Effector CD8-positive, alpha-beta T cell (primary cell): ENCODE measurements around the gene TP53AIP1.

Experiments
- DNase-seq: peaks from one replicate; lab custom pipeline; 2025; lab: John Stamatoyannopoulos, UW

The TP53AIP1 gene

GRCh38 chr11:128906185-128907050 lies 36.3 kb downstream of the TP53AIP1 start:
- no peak for DNase-seq

GRCh38 chr11:128905345-128906184 lies 37.1 kb downstream of the TP53AIP1 start:
- DNase-seq, result peak; percentile 16

GRCh38 chr11:128904656-128905344 lies 37.9 kb downstream of the TP53AIP1 start:
- DNase-seq, result no peak

GRCh38 chr11:128904303-128904655 lies 38.4 kb downstream of the TP53AIP1 start:
- DNase-seq, result no peak

GRCh38 chr11:128903248-128904061 lies 39.2 kb downstream of the TP53AIP1 start:
- no peak for DNase-seq

- DNase-seq, result no peak
Measured at GRCh38 chr11:128902515-128903066, 40.1 kb downstream of the TP53AIP1 start.

- DNase-seq, result no peak
Measured at GRCh38 chr11:128901653-128902514, 40.8 kb downstream of the TP53AIP1 start.

- DNase-seq, result no peak
Measured at GRCh38 chr11:128900468-128900867, 42.2 kb downstream of the TP53AIP1 start.

- no peak for DNase-seq
Measured at GRCh38 chr11:128898580-128899344, 43.9 kb downstream of the TP53AIP1 start.

GRCh38 chr11:128897826-128898225 lies 44.8 kb downstream of the TP53AIP1 start:
- DNase-seq, result no peak

GRCh38 chr11:128896356-128896755 lies 46.3 kb downstream of the TP53AIP1 start:
- DNase-seq, result no peak

GRCh38 chr11:128895526-128895925 lies 47.1 kb downstream of the TP53AIP1 start:
- DNase-seq, result no peak

GRCh38 chr11:128894685-128895084 lies 48.0 kb downstream of the TP53AIP1 start:
- no peak for DNase-seq

- no peak for DNase-seq
Measured at GRCh38 chr11:128894286-128894681, 48.4 kb downstream of the TP53AIP1 start.

GRCh38 chr11:128893578-128894285 lies 48.9 kb downstream of the TP53AIP1 start:
- no peak for DNase-seq

GRCh38 chr11:128892866-128893565 lies 49.7 kb downstream of the TP53AIP1 start:
- DNase-seq, result no peak

- no peak for DNase-seq
Measured at GRCh38 chr11:128891913-128892398, 50.7 kb downstream of the TP53AIP1 start.
